IMR-90 (cell line): ENCODE data around the gene RGL4. TPM values are rescaled to one million over a fixed set of nuclear protein-coding genes. Genes with fewer than 3 reads are reported as not detected.

ENCODE experiments used
- ATAC-seq: fragments of 200-7000 bp; cut with Tn5 transposase; 2 replicates; pipeline ENCODE4 v1.9.1; 2020; ENCODE audit warnings: low read depth, mild to moderate bottlenecking, moderate library complexity
- BruUV-seq: library from RNA; stranded (reverse); fragments of 400-500 nt; replicated peaks from 2 replicates; lab custom pipeline; 2021; lab: Mats Ljungman, UMichigan
- CTCF ChIA-PET: fragments of 300-600 bp; formaldehyde crosslinking; extraction: SDS; loops from one replicate; lab custom pipeline; 2021; ENCODE audit warnings: antibody characterized with exemption; lab: Yijun Ruan, JAX
- POLR2A ChIA-PET: fragments of 300-600 bp; sonication (Branson Sonifier 250); formaldehyde crosslinking; loops from one replicate; lab custom pipeline; 2022; ENCODE audit warnings: antibody characterized with exemption; ENCODE audit not compliant: unreplicated experiment; lab: Charles Lee
- DNase-seq: peaks from one replicate; pipeline ENCODE4 v3.0.0; 2013
- H2AFZ ChIP-seq: replicated peaks from 2 replicates; pipeline ENCODE3; 2013; ENCODE audit warnings: low read length, mild to moderate bottlenecking; ENCODE audit not compliant: poor library complexity
- H2AK5ac ChIP-seq: 2 replicates; pipeline ENCODE4 v1.6.1; 2013; ENCODE audit warnings: low read depth, low read length, inconsistent platforms
- H2AK9ac ChIP-seq: replicated peaks from 2 replicates; pipeline ENCODE3; 2013; ENCODE audit warnings: mild to moderate bottlenecking, low read depth, low read length, moderate library complexity; ENCODE audit not compliant: poor library complexity
- H2BK120ac ChIP-seq: 2 replicates; pipeline ENCODE4 v1.6.1; 2013; ENCODE audit warnings: low read depth, low read length, inconsistent platforms
- H2BK15ac ChIP-seq: 3 replicates; pipeline ENCODE4 v1.6.1; 2013; ENCODE audit warnings: low read depth, low read length, inconsistent platforms
- H2BK20ac ChIP-seq: 2 replicates; pipeline ENCODE4 v1.6.1; 2013; ENCODE audit warnings: low read depth, mild to moderate bottlenecking, inconsistent platforms, low read length, moderate library complexity
- H2BK5ac ChIP-seq: 2 replicates; pipeline ENCODE4 v1.6.1; 2013; ENCODE audit warnings: mild to moderate bottlenecking, low read depth, low read length, inconsistent platforms; ENCODE audit not compliant: poor library complexity, severe bottlenecking
- H3K14ac ChIP-seq: replicated peaks from 2 replicates; pipeline ENCODE4 v1.6.1; 2013; ENCODE audit warnings: low read depth, low read length, inconsistent platforms
- H3K18ac ChIP-seq: 2 replicates; pipeline ENCODE4 v1.6.1; 2013; ENCODE audit warnings: low read depth, low read length, control low read depth
- H3K23ac ChIP-seq: 2 replicates; pipeline ENCODE4 v1.6.1; 2013; ENCODE audit warnings: low read depth, low read length, inconsistent platforms
- H3K27ac ChIP-seq: 2 replicates; pipeline ENCODE4 v1.5.1; 2013; ENCODE audit warnings: mild to moderate bottlenecking, control low read depth, low read length; ENCODE audit not compliant: insufficient read depth
- H3K27me3 ChIP-seq: 2 replicates; pipeline ENCODE4 v1.6.1; 2013; ENCODE audit warnings: low read length; ENCODE audit not compliant: control insufficient read depth, insufficient read depth
- H3K36me3 ChIP-seq: 2 replicates; pipeline ENCODE4 v1.6.1; 2013; ENCODE audit warnings: low read length, mixed read lengths; ENCODE audit not compliant: control insufficient read depth, insufficient read depth
- H3K4ac ChIP-seq: 2 replicates; pipeline ENCODE4 v1.6.1; 2013; ENCODE audit warnings: low read depth, low read length, inconsistent platforms
- H3K4me1 ChIP-seq: 2 replicates; pipeline ENCODE4 v1.6.1; 2013; ENCODE audit warnings: low read length, mixed read lengths; ENCODE audit not compliant: control insufficient read depth, insufficient read depth
- H3K4me2 ChIP-seq: 2 replicates; pipeline ENCODE4 v1.6.1; 2013; ENCODE audit warnings: low read depth, mild to moderate bottlenecking, control low read depth, low read length, moderate library complexity
- H3K4me3 ChIP-seq: 2 replicates; pipeline ENCODE4 v1.5.1; 2013; ENCODE audit warnings: low read depth, mild to moderate bottlenecking, control low read depth, low read length, moderate library complexity; ENCODE audit not compliant: insufficient read depth
- H3K56ac ChIP-seq: 2 replicates; pipeline ENCODE4 v1.6.1; 2013; ENCODE audit warnings: low read length, inconsistent platforms; ENCODE audit not compliant: insufficient read depth; ENCODE audit errors: extremely low read depth
- H3K79me1 ChIP-seq, 2 experiments: 2 replicates each; pipeline ENCODE4 v1.6.1; 2013; ENCODE audit warnings: low read length in 2 of 2, inconsistent platforms in 1 of 2, low read depth in 1 of 2
- H3K9ac ChIP-seq: 2 replicates; pipeline ENCODE4 v1.6.1; 2013; ENCODE audit warnings: low read depth, low read length, control low read depth
- H3K9me1 ChIP-seq: 2 replicates; pipeline ENCODE4 v1.6.1; 2013; ENCODE audit warnings: low read length, inconsistent platforms; ENCODE audit not compliant: insufficient read depth
- H3K9me3 ChIP-seq: 2 replicates; pipeline ENCODE4 v1.6.1; 2013; ENCODE audit warnings: low read length; ENCODE audit not compliant: control insufficient read depth, insufficient read depth
- H4K20me1 ChIP-seq: 2 replicates; pipeline ENCODE4 v1.6.1; 2013; ENCODE audit warnings: low read length, inconsistent platforms; ENCODE audit not compliant: insufficient read depth
- H4K5ac ChIP-seq: 2 replicates; pipeline ENCODE4 v1.6.1; 2013; ENCODE audit warnings: mild to moderate bottlenecking, low read depth, low read length, control low read depth
- H4K8ac ChIP-seq, 2 experiments: 2 replicates each; pipeline ENCODE4 v1.6.1; 2013; ENCODE audit warnings: low read depth in 2 of 2, low read length in 2 of 2, control low read depth in 1 of 2, inconsistent platforms in 1 of 2
- H4K91ac ChIP-seq: 2 replicates; pipeline ENCODE4 v1.6.1; 2013; ENCODE audit warnings: low read depth, low read length, inconsistent platforms; ENCODE audit not compliant: insufficient read depth
- BHLHE40 ChIP-seq: fragments of 150-350 bp; IDR thresholded peaks from 2 replicates; pipeline ENCODE4 v1.6.1; 2016; ENCODE audit warnings: mild to moderate bottlenecking, low read depth, low read length
- CHD1 ChIP-seq: IDR thresholded peaks from 2 replicates; pipeline ENCODE4 v1.6.1; 2012; ENCODE audit warnings: low read depth, low read length, improper control_type of control experiment
- FOS ChIP-seq: fragments of 150-350 bp; IDR thresholded peaks from 2 replicates; pipeline ENCODE4 v1.6.1; 2016; ENCODE audit warnings: low read depth, low read length
- MAZ ChIP-seq: IDR thresholded peaks from 2 replicates; pipeline ENCODE4 v1.6.1; 2012; ENCODE audit warnings: low read depth, mild to moderate bottlenecking, low read length, improper control_type of control experiment, moderate library complexity, borderline replicate concordance
- MXI1 ChIP-seq: IDR thresholded peaks from 2 replicates; pipeline ENCODE4 v1.6.1; 2012; ENCODE audit warnings: low read depth, mild to moderate bottlenecking, low read length, moderate library complexity, borderline replicate concordance
- RAD21 ChIP-seq: IDR thresholded peaks from 2 replicates; pipeline ENCODE4 v1.6.1; 2012; ENCODE audit warnings: low read length, improper control_type of control experiment
- RFX5 ChIP-seq: IDR thresholded peaks from 2 replicates; pipeline ENCODE4 v1.8.0; 2012; ENCODE audit warnings: low read depth, mild to moderate bottlenecking, low read length, moderate library complexity
- SMC3 ChIP-seq: fragments of 150-350 bp; IDR thresholded peaks from 2 replicates; pipeline ENCODE4 v1.6.1; 2016; ENCODE audit warnings: low read depth, mild to moderate bottlenecking, antibody characterized with exemption, low read length, moderate library complexity
- WGBS, 2 experiments: methylation state at CpG; one replicate each; pipeline versions ENCODE4 v1.1.5 to v1.1.7; 2013; ENCODE audit warnings: missing lambda C conversion rate in 2 of 2; ENCODE audit not compliant: insufficient read length in 1 of 2; ENCODE audit errors: extremely low coverage in 2 of 2; 5-methylcytosine and 5-hydroxymethylcytosine counted together
- dilution Hi-C: fragments of 300-500 bp; cut with HindIII; formaldehyde crosslinking; loops from one replicate; pipeline ENCODE4 v1.14.3; 2018; ENCODE audit warnings: low sequenced_read_pairs; ENCODE audit not compliant: unreplicated experiment
- in situ Hi-C: fragments of 300-500 bp; cut with MboI; formaldehyde crosslinking; loops from 3 replicates; pipeline ENCODE4 v1.14.3; 2019; ENCODE audit warnings: low sequenced_read_pairs, inconsistent platforms, mixed read lengths
- intact Hi-C: fragments of 100-400 bp; cut with micrococcal nuclease; formaldehyde crosslinking; loops from 2 replicates; pipeline ENCODE4 v1.10.0; 2022
- polyA plus RNA-seq, 3 experiments: library from polyadenylated mRNA; depleted of rRNA; stranded (reverse); fragments of >200 nt; gene quantifications; 2 replicates each; pipeline ENCODE4 v1.2.3, GENCODE V29; 2012; ENCODE audit warnings: low replicate concordance in 1 of 3
- total RNA-seq: library from RNA; depleted of rRNA; stranded (reverse); fragments of >200 nt; gene quantifications from 2 replicates; pipeline ENCODE4 v1.2.3, GENCODE V29; 2012
- TF ChIP-seq, protein P1 (sequence below): fragments of 150-350 bp; IDR thresholded peaks from 2 replicates; pipeline ENCODE4 v1.6.1; 2017; ENCODE audit warnings: mild to moderate bottlenecking, antibody characterized with exemption, low read length, low read depth

RGL4 gene
- total and polyA plus RNA-seq, 2 of the 4 experiments (the other 2 are of a cell fraction) = not detected

DNA sequence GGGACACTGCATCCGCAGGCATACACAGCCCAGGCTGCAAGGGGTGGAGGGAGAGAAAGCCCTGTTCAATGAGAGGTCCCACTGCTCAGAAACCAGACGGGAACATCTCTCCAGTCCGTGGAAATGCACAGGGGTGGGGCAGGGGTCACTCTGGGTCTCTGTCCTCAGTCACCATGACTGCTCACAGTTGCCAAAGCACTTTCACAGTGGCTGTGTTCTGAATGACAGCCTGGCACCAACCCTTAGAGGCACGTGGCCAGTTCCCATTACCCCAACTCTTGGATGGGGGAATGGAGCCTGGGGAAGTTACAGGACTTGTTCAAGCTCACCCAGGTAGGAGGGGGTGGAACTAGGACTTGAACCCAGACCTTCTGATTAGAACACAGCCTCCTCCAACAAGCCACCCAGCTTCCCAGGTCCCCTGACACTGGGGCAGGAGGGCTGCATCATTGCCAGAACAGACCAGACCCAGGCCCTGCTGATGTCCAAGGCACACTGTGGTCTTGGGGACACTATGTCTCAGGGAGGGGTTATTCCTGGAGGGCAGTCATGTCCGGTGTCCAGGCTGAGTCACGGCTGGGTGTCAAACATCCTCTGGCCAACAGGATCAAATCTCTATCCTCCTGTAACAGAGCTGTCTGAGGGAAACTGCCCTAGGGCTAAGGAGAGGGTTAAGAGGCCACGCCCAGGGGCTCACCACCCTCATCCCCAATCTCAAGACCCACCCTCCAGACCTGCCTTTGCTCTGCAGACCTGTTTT is 51.9 kb downstream of the RGL4 start (continued):
- TF ChIP-seq CHD1 = no peak

DNA sequence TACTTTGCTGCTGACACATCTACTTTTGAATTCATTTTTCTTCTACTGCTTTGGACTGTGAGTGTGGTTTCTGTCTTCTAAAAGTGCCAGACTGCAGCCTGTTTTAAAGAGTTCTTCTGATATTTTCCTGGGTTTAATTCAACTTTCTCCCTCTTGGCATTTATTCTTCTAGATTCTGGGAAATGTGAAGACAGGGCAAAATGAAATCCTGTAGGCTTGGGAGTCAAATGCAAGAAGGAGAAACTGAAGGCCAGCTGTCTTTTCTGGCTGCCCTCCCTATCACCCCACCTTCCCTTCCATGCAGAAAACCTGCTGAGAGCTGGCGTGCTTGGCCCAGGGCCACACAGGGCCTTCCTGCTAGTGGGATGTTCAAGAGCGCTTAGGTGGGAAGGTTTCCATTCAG is 52.5 kb downstream of the RGL4 start:
- Histone ChIP-seq H2BK5ac (no peak overlapping the region), H2BK120ac (no peak overlapping the region), H3K9ac (no peak overlapping the region), H3K4me3 (no peak overlapping the region), H3K27me3 (no peaks in the 10 kb centered on the region), H3K9me1 (peaks cover 5% of the 10 kb centered on the region; the same call in 1 of the 2 replicates), H3K56ac (no peak overlapping the region), H3K36me3 (peaks cover 31% of the 10 kb centered on the region), H4K91ac (no peak overlapping the region), H2AK5ac (no peak overlapping the region), H3K14ac (no peak overlapping the region), H4K5ac (no peak overlapping the region), H2BK15ac (no peak overlapping the region), H3K23ac (no peak overlapping the region), H2AK9ac (no peak overlapping the region), H4K8ac (no peak overlapping the region), H3K79me1 (peaks cover 4 to 17% of the 10 kb centered on the region in 2 experiments; a peak in 2 of 4 replicates), H3K27ac (no peak overlapping the region), H3K9me3 (peaks cover 4% of the 10 kb centered on the region; the same call in 1 of the 2 replicates), H2BK20ac (no peak overlapping the region), H2AFZ (no peak overlapping the region), H3K4ac (no peak overlapping the region), H3K4me2 (no peak overlapping the region), H3K18ac (no peak overlapping the region), H3K4me1 (no peaks in the 10 kb centered on the region), H4K20me1 (no peaks in the 10 kb centered on the region)
- intact Hi-C loops = no loop called here
- CTCF ChIA-PET = interaction anchor here (1.2 kb wide), 1 partner anchor 13 kb away, joined by 4 read pairs; no protein-coding TSS in a partner anchor
- BruUV-seq = no TSS peak
- WGBS, 2 experiments = no CpG with 5 or more reads among the region's 2 CpGs
- dilution Hi-C loops = no loop called here
- no peak for TF ChIP-seq FOS
- no peak for TF ChIP-seq RAD21
- TF ChIP-seq, protein P1, sequence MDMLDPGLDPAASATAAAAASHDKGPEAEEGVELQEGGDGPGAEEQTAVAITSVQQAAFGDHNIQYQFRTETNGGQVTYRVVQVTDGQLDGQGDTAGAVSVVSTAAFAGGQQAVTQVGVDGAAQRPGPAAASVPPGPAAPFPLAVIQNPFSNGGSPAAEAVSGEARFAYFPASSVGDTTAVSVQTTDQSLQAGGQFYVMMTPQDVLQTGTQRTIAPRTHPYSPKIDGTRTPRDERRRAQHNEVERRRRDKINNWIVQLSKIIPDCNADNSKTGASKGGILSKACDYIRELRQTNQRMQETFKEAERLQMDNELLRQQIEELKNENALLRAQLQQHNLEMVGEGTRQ = no peak
- TF ChIP-seq MXI1 = no peak
- TF ChIP-seq MAZ = no peak
- no peak for TF ChIP-seq BHLHE40
- TF ChIP-seq RFX5 = no peak
- no peak for TF ChIP-seq SMC3
- POLR2A ChIA-PET = no interaction called here
- no peak for ATAC-seq
- DNase-seq = no peak
- in situ Hi-C loops = no loop called here
